HG02852 (cell line): ENCODE measurements around the gene LLCFC1.

Experiments used
- ATAC-seq: cut with Tn5 transposase; IDR thresholded peaks from one replicate; pipeline ENCODE4 v1.9.1; 2021; ENCODE audit warnings: mild to moderate bottlenecking, moderate library complexity; ENCODE audit not compliant: unreplicated experiment

LLCFC1 gene

DNA sequence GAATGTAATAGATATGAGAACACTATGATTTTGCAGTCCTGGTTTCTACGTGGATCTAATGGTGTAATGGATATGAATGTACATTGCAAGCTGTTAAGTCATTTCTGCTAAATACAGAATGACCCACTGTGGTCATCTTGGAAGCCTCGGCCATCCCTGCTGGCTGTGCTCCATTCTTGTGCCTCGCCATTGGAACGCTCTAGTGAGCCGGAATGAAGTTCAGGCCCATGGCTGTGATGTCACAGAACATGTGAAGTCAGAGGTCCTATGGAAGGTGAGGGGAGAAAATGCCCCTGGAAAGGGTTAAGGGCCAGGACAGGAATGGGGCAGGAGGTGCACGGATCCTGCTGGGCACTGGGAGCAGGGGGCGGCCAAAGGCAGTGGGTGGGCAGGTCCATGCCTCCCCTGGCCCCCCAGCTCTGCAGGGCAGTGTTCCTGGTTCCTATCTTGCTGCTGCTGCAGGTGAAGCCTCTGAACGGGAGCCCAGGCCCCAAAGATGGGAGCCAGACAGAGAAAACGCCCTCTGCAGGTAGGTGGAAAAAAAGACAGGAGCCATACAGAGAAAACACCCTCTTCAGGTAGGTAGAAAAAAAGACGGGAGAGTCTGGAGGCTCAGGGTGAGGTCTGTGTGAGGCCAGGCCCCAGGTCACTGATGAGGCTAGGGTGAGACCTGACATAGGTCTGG is at the start of gene LLCFC1:
Gene LLCFC1 (plus strand): TSS at position 259 of the 685 bp plus-strand sequence. CDS start 138 bp downstream, at position 397.
- ATAC-seq: no peak

- no peak for ATAC-seq
Measured at GRCh38 chr7:142889816-142890215, 49.5 kb upstream of the LLCFC1 start.

- ATAC-seq: no peak
Measured at GRCh38 chr7:142890874-142891485, 48.3 kb upstream of the LLCFC1 start.

DNA sequence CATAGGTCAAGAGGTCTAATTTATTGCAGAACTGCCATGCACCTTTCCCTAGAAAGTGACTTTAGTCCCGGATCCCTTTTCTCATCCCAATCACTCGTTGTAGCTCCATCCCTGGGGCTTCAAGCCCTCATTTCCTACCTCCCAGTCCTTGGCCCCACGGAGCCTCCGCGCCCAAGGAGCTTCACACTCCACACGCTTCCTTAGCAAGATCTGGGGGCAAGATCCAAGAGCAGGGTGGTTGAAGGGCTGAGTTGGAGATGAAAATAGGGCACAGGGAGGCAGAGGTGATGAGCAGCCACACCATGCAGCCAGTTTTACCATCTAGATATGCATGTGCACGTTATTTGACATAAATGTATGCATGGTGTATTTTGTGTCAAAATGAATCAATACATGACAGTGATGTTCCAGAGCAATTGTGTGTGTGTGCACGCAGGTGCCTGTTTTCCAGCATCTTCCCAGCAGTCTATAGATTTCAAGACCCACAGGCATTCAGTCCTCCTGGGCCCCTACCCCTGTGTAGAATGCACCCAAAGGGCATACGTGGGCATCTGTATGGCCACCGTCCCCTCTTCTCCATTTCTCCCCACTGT is 47.7 kb upstream of the LLCFC1 start:
- ATAC-seq: no peak

DNA sequence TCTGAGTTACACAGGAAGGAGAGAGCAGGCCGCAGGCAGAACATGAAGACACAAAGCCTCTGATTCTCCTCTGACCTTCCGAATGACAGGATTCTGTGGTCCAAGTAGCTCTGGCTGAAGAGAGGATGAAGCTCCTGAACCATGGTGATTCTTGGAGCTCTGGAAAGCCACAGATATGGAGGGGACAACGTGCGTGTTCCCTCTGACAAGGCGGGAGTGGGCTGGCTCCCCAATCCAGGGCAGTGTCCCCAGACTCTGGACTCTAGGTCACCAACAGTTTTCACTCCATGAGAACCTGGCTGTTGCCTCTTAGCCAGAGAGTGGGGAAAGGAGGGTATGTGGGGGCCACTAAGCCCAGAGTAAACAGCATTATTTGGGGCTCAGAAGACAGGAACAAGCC is 46.3 kb upstream of the LLCFC1 start:
- no peak for ATAC-seq

DNA sequence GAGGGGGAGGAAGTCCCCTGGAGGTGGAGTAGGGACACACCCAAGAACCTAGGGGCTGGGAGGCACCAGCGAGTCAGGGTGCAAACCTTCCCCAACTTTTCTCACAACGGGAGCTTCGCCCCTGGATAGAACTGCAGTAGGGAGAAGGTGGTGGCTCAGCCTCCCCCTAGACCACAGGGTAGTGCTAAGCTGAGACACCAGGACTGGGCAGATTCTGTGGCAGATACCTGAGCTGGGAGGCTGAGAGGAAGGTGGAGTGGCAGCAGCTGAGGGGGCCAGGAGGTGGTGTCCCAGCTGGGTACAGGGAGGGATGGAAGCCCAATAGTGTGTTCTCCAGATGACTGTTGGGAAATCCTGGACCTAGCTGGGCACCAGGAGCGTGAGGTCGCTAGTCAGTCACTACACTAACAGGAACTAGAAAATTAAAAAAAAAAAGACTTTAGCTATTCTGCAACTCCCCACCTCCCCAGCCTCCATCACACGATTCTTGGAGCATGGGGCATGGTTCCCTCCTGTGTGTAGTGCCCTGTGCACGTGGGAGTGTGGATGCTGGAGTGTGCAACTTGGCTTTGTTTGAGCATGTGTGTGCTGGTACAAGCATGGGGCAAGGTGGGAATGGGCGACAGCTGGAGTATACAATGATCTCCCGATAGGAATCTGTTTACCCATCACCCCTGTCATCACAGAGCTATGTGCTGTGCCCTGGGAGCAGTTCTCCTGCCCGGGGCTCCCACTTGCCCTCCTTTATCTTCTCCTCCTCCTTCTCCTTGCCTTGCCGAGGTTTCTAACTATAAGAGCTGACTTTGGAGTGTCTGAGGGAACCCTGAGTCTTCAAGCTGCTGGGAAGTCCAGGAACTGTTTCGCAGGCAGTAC is 44.9 kb upstream of the LLCFC1 start:
- ATAC-seq: no peak

GRCh38 chr7:142894985-142895593 is 44.2 kb upstream of the LLCFC1 start:
- no peak for ATAC-seq

- ATAC-seq: no peak
Measured at GRCh38 chr7:142896151-142896550, 43.1 kb upstream of the LLCFC1 start.

DNA sequence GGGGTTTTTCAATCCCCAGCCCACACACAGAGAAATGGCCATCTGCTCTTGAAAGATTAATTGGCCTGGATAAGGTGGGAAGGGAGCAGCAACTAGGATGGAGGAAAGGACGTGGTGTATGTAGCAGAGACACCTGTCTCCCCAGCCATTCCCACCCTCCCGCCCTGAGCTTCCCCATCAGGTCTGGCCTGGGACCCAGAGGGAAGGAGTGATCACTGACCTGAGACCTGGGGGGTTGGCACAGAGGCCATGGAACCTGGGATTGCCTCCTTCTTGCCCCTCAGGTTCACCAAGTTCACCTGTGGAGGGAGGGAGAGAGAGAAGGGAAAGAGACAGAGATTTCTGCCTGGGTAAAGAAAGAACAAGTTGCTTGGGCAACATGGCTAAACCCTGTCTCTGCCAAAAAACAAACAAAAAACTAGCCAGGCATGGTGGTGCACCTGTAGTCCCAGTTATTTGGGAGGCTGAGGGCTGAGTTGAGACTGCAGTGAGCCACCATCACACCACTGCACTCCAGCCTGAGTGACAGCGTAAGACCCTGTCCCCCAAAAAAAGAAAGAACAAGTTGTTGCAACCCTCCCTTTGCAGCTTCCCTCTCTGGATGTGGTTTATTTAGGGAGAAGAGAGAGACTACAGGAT is 42.4 kb upstream of the LLCFC1 start:
- no peak for ATAC-seq

GRCh38 chr7:142897691-142898090 is 41.6 kb upstream of the LLCFC1 start:
- ATAC-seq: no peak

DNA sequence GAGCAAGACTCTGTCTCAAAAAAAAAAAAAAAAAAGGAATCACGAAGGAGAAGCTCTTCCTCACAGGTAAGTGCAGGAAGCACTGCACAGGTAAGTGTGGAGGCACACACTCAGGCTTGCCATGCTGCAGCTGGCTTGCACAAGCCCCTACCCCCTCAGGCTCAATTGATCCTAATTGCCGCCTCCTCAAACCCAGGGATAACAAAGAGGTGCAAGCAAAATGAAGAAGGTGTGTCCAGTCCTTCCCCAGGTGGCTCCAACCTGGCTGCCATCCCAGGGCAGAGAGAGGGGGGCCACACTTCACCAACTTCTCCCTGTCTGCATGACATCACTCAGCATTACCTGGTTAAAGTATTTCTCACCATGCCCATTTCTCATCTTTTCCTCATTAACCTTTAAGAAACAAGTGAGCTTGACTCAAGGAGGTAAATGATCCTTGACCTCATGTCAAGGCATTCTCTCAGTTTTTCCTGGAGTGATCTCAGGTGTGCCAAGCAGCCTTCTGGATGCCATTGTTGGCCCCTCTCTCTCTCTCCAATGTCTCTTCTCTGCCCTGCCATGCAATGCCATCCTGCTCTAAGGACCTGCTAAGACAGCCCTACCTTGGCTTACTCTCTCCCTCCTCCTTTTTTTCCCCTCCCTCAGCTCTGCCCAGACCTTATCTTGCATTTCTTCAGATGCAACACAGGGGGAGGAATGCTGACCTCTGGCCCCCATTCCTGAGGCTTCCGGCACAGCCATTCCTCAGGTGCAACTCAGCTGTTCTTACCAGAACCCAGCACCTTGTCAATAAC is 40.7 kb upstream of the LLCFC1 start:
- no peak for ATAC-seq

- no peak for ATAC-seq
Measured at GRCh38 chr7:142899661-142900060, 39.6 kb upstream of the LLCFC1 start.

DNA sequence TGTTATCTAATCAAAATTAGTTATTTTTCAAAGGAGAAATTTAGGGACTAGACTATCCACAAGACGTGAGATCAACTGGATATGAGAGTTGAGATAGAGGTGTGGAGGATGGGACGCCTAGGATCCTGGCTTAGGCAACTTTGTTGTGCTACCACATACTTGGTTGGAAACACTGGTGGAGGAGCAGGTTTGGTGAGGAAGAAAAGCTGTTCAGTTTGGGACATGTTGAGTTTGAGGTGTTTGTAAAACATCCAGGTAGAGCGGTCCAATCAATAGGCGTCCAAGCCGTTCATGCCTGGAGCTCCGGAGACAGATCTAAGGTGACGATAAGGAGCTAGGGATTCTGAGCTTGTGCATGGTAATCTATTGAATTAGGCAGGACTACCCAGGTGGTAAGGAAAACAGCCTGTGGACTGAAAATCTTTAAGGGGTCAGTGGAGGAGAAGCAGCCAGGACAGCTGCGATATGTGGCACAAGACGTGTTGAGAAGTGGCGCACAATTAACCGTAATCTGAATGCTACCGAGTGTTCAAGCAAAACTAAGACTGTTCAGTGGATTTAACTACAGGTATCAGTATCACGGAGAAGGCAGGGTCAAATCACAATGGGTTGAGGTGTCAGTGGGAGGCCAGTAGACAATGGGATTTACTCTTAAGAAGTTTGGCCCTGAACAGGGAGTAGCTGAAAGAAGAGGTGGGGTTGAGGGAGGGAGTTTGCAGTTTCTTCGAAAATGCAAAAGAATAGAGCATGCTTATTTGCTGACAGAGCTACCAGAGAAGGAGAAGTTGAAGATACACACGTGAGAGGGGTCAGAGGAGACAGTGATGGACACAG is 37.6 kb upstream of the LLCFC1 start:
- ATAC-seq: no peak

DNA sequence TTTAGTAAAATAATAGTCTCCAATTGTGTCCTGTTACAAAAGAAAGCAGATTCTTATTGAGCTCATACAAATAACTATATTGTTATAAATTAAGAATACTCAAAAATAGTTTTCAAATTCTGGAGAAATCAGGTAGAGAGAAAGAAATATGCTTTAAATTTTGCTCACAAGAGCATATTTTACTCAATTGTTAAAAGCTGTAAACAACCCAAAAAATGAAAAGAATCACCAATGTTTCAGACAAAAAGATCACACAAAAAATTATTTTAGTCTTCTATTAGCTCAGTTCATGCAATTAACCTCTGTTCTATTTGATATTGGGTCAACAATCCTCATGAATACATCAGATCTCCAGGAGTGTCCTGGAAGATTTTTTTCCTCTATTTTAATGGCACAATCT is 35.2 kb upstream of the LLCFC1 start:
- no peak for ATAC-seq

- ATAC-seq: no peak
Measured at GRCh38 chr7:142905759-142906158, 33.5 kb upstream of the LLCFC1 start.

DNA sequence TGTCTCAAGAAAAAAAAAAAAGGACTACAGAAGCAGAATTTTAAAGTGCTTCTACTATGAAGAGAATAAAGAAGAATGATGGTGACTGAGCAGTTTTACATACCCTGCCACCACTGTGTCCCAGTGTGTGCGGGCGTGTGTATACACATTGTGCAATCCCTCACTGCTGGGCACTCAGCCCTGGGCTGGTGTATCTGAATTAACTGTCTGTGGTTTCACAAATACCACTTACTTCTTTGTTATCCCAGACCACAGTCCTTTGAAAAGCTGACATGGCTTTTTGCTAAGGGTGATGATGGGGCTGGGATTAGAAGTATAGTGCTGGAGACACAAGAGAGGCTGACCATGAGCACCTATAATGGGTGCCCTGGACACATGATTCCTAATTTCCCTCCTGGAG is 32.6 kb upstream of the LLCFC1 start:
- no peak for ATAC-seq

GRCh38 chr7:142908290-142908689 is 31.0 kb upstream of the LLCFC1 start:
- ATAC-seq: no peak

GRCh38 chr7:142908921-142909890 is 30.1 kb upstream of the LLCFC1 start:
- no peak for ATAC-seq
